ENCODE results near the gene FAM193A.

DNA sequence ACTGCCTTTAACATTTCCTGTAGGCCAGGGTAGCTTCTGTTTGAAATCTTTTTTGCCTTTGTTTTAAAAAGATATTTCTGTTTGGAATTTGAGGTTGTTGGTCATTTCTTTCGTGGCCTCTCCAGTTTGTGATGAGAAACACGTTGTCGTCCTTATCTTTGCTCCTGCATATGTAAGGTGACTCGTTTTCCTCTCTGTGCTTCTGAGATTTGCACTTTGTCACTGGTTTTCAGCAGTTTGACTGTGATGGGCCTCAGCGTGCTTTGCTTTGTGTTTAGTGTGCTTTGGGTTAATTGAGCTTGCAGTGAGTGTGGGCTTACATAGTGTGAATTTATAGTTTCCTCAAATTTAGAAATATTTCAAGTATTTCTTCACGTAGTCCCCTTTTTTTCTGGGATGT lies 81.5 kb downstream of the FAM193A start:
- TF ChIP-seq EZH2 (IDR thresholded peaks at IDR 0.05; ENCODE audit: borderline replicate concordance, low read length), result no peak
- TF ChIP-seq CTCF (IDR thresholded peaks at IDR 0.05; ENCODE audit: low read length), result no peak

Data from OCI-LY1 (cell line).